Glutamatergic neuron (in vitro differentiated cells): ENCODE measurements around the gene PPP4R3A. TPM values are rescaled to one million over a fixed set of nuclear protein-coding genes. Genes with fewer than 3 reads are reported as not detected.

Experiments used
- DNase-seq: peaks from one replicate; pipeline ENCODE4 v3.0.0; 2022
- H3K27ac Mint-ChIP-seq: one replicate; pipeline ENCODE4 v1.8.0; 2020; ENCODE audit warnings: mild to moderate bottlenecking, mixed read lengths, inconsistent platforms; ENCODE audit not compliant: unreplicated experiment
- H3K27me3 Mint-ChIP-seq: one replicate; pipeline ENCODE4 v1.8.0; 2020; ENCODE audit warnings: mild to moderate bottlenecking, moderate library complexity, mixed read lengths, inconsistent platforms; ENCODE audit not compliant: unreplicated experiment
- H3K36me3 Mint-ChIP-seq: one replicate; pipeline ENCODE4 v1.8.0; 2020; ENCODE audit warnings: mild to moderate bottlenecking, mixed read lengths, inconsistent platforms; ENCODE audit not compliant: unreplicated experiment
- H3K4me1 Mint-ChIP-seq: one replicate; pipeline ENCODE4 v1.8.0; 2020; ENCODE audit warnings: mild to moderate bottlenecking, low read depth, mixed read lengths, inconsistent platforms; ENCODE audit not compliant: unreplicated experiment
- H3K4me3 Mint-ChIP-seq: one replicate; pipeline ENCODE4 v1.8.0; 2020; ENCODE audit warnings: mild to moderate bottlenecking, mixed read lengths, inconsistent platforms; ENCODE audit not compliant: unreplicated experiment
- H3K9me3 Mint-ChIP-seq: one replicate; pipeline ENCODE4 v1.8.0; 2020; ENCODE audit warnings: mild to moderate bottlenecking, moderate library complexity, mixed read lengths, inconsistent platforms; ENCODE audit not compliant: unreplicated experiment
- CTCF ChIP-seq: fragments of 200-600 bp; sonication (generic); IDR thresholded peaks from one replicate; pipeline ENCODE4 v1.5.0; 2021; ENCODE audit not compliant: partially characterized antibody, unreplicated experiment
- total RNA-seq: library from RNA; stranded (reverse); fragmentation: NEBNext Ultra II Directional; extraction: Animal tissue kit (Norgen Biotek cat#: 25700); gene quantifications from one replicate; pipeline ENCODE4 v1.2.1, GENCODE V29; 2021; ENCODE audit not compliant: unreplicated experiment

PPP4R3A gene
- total RNA-seq, 1 donor from 2014 or later = 99.4 TPM

- no peaks in the 10 kb centered on the region for H3K9me3 Mint-ChIP-seq
- no peak overlapping the region for H3K4me3 Mint-ChIP-seq
- DNase-seq = no peak
- H3K36me3 Mint-ChIP-seq = no peaks in the 10 kb centered on the region
- no peaks in the 10 kb centered on the region for H3K4me1 Mint-ChIP-seq
- H3K27me3 Mint-ChIP-seq = no peaks in the 10 kb centered on the region
- no peak for TF ChIP-seq CTCF
- no peak overlapping the region for H3K27ac Mint-ChIP-seq
These were observed 27.7 kb downstream of the PPP4R3A start for GRCh38 chr14:91482263-91483013.

GRCh38 chr14:91477388-91477787, 32.7 kb downstream of the PPP4R3A start:
- no peak for TF ChIP-seq CTCF
- H3K27ac Mint-ChIP-seq = peak overlapping the region; percentile 14
- no peaks in the 10 kb centered on the region for H3K9me3 Mint-ChIP-seq
- H3K4me3 Mint-ChIP-seq = no peak overlapping the region
- no peak for DNase-seq
- no peaks in the 10 kb centered on the region for H3K27me3 Mint-ChIP-seq
- no peaks in the 10 kb centered on the region for H3K4me1 Mint-ChIP-seq
- H3K36me3 Mint-ChIP-seq = no peaks in the 10 kb centered on the region

GRCh38 chr14:91473046-91473445, 37.1 kb downstream of the PPP4R3A start:
- no peak for TF ChIP-seq CTCF
- no peaks in the 10 kb centered on the region for H3K4me1 Mint-ChIP-seq
- H3K27me3 Mint-ChIP-seq = no peaks in the 10 kb centered on the region
- no peak for DNase-seq
- no peaks in the 10 kb centered on the region for H3K36me3 Mint-ChIP-seq
- no peaks in the 10 kb centered on the region for H3K9me3 Mint-ChIP-seq
- no peak overlapping the region for H3K27ac Mint-ChIP-seq
- H3K4me3 Mint-ChIP-seq = no peak overlapping the region

- H3K27me3 Mint-ChIP-seq = no peaks in the 10 kb centered on the region
- H3K4me1 Mint-ChIP-seq = no peaks in the 10 kb centered on the region
- no peak overlapping the region for H3K27ac Mint-ChIP-seq
- H3K36me3 Mint-ChIP-seq = no peaks in the 10 kb centered on the region
- H3K9me3 Mint-ChIP-seq = no peaks in the 10 kb centered on the region
- no peak for DNase-seq
- no peak overlapping the region for H3K4me3 Mint-ChIP-seq
- no peak for TF ChIP-seq CTCF
These were observed 39.9 kb downstream of the PPP4R3A start for GRCh38 chr14:91470216-91470615.

- H3K27ac Mint-ChIP-seq = no peak overlapping the region
- no peak for TF ChIP-seq CTCF
- no peaks in the 10 kb centered on the region for H3K4me1 Mint-ChIP-seq
- no peak for DNase-seq
- H3K9me3 Mint-ChIP-seq = no peaks in the 10 kb centered on the region
- no peak overlapping the region for H3K4me3 Mint-ChIP-seq
- H3K36me3 Mint-ChIP-seq = no peaks in the 10 kb centered on the region
- H3K27me3 Mint-ChIP-seq = no peaks in the 10 kb centered on the region
These were observed 43.9 kb downstream of the PPP4R3A start for GRCh38 chr14:91466192-91466591.
